Amygdala (tissue), 56 donors: ENCODE results near the gene ANKRD13A.
"Not testable (repeated sequence)": the region's sequence is repeated elsewhere in the genome, so short reads cannot be mapped to it uniquely, and the experiment has no call there.

ENCODE experiments used
- DNase-seq, 56 donors: peaks; one replicate each; lab custom pipeline; 2025; lab: John Stamatoyannopoulos, UW

The ANKRD13A gene

GRCh38 chr12:109982210-109982609 is 17.0 kb upstream of the ANKRD13A start:
- no peak for DNase-seq

GRCh38 chr12:109983432-109984142 is 15.6 kb upstream of the ANKRD13A start:
- no peak for DNase-seq

- DNase-seq, result not testable (repeated sequence)
These were observed 13.0 kb upstream of the ANKRD13A start for GRCh38 chr12:109986236-109986635.

- no peak for DNase-seq
These were observed 11.6 kb upstream of the ANKRD13A start for GRCh38 chr12:109987615-109988014.

GRCh38 chr12:109988274-109988673 is 11.0 kb upstream of the ANKRD13A start:
- no peak for DNase-seq

- no peak for DNase-seq
These were observed 10.3 kb upstream of the ANKRD13A start for GRCh38 chr12:109988903-109989302.

GRCh38 chr12:109989380-109989779 is 9.8 kb upstream of the ANKRD13A start:
- DNase-seq, result no peak

GRCh38 chr12:109991586-109991985 is 7.6 kb upstream of the ANKRD13A start:
- DNase-seq, result no peak

- DNase-seq, result no peak
These were observed 6.1 kb upstream of the ANKRD13A start for GRCh38 chr12:109993091-109993490.

- DNase-seq, result no peak
These were observed 4.6 kb upstream of the ANKRD13A start for GRCh38 chr12:109994401-109995175.

GRCh38 chr12:109995361-109995685 is 3.9 kb upstream of the ANKRD13A start:
- DNase-seq, result peak in 1 of 56 donors; percentile 38

- DNase-seq, result peak; percentile 46 to 95 (median 84)
These were observed 3.3 kb upstream of the ANKRD13A start, which contains the start of gene GIT2 for GRCh38 chr12:109995686-109996482. Gene GIT2, minus strand, starts transcription at chr12:109996368. Its CDS starts 144 bp downstream, at chr12:109996224.

- no peak for DNase-seq
These were observed 2.8 kb upstream of the ANKRD13A start for GRCh38 chr12:109996483-109996853.

GRCh38 chr12:109997393-109997792 is 1.8 kb upstream of the ANKRD13A start:
- no peak for DNase-seq

GRCh38 chr12:109998241-109998903 is 858 bp upstream of the ANKRD13A start:
- no peak for DNase-seq

- no peak for DNase-seq
These were observed 380 bp downstream of the ANKRD13A start for GRCh38 chr12:109999649-109999971.

GRCh38 chr12:109999983-110000505 is 814 bp downstream of the ANKRD13A start:
- DNase-seq, result peak in 3 of 56 donors; percentile 7 to 32 (median 29)

GRCh38 chr12:110001596-110001995 is 2.4 kb downstream of the ANKRD13A start:
- DNase-seq, result no peak

- DNase-seq, result no peak
These were observed 3.7 kb downstream of the ANKRD13A start for GRCh38 chr12:110002676-110003515.

- DNase-seq, result no peak
These were observed 5.4 kb downstream of the ANKRD13A start for GRCh38 chr12:110004598-110004997.
